ENCODE data around the gene ACSL6. TPM values are rescaled to one million over a fixed set of nuclear protein-coding genes. Genes with fewer than 3 reads are reported as not detected.

ACSL6 gene
- total RNA-seq, 1 experiment from 2014 or later, result 4.8 TPM

DNA sequence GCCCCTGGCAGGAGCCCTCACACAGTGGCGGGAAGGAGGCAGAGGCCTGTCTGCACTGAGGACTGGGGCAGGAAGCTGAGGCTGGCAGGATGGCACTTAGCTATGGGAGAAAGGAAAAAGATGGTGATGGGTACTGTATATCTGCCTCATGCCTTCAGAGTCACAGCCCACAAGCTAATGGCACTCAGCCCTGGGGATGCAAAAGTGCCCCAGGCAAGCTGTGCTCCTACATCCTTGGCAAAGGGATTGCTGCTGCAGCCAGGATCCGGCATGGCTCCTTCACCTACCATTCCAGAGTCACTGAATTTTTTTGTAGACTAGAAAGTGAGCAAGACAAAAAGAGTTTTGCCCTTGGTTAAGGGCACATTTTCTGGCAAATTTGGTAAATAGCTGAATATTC is 8.7 kb downstream of the ACSL6 start:
- Mint-ChIP-seq H3K27ac (no peak overlapping the region), H3K36me3 (no peaks in the 10 kb centered on the region), H3K4me3 (no peak overlapping the region; the same call in 1 of the 2 replicates), H3K27me3 (ENCODE audit: low read depth) (no peaks in the 10 kb centered on the region; the same call in 1 of the 2 replicates), H3K4me1 (peaks cover 36% of the 10 kb centered on the region), H3K9me3 (no peaks in the 10 kb centered on the region)
- TF ChIP-seq ZNF263 (CRISPR knock-in tag; IDR thresholded peaks at IDR 0.05; ENCODE audit: low read depth), result no peak
- TF ChIP-seq MXD4 (CRISPR knock-in tag; IDR thresholded peaks at IDR 0.05; ENCODE audit: borderline replicate concordance), result no peak
- TF ChIP-seq JAZF1 (CRISPR knock-in tag; IDR thresholded peaks at IDR 0.05), result no peak
- TF ChIP-seq ETV6 (CRISPR knock-in tag; IDR thresholded peaks at IDR 0.05), result no peak
- TF ChIP-seq ZNF671 (CRISPR knock-in tag; IDR thresholded peaks at IDR 0.05), result no peak
- no peak for TF ChIP-seq IRF2 (CRISPR knock-in tag; IDR thresholded peaks at IDR 0.05; ENCODE audit: borderline replicate concordance, low read depth)
- TF ChIP-seq CREB1 (CRISPR knock-in tag; IDR thresholded peaks at IDR 0.05), result no peak
- no peak for TF ChIP-seq ZNF219 (CRISPR knock-in tag; IDR thresholded peaks at IDR 0.05; ENCODE audit: borderline replicate concordance)
- no peak for TF ChIP-seq EMX1 (CRISPR knock-in tag; IDR thresholded peaks at IDR 0.05)
- TF ChIP-seq TP53 (CRISPR knock-in tag; IDR thresholded peaks at IDR 0.05), result no peak
- TF ChIP-seq, protein P1, sequence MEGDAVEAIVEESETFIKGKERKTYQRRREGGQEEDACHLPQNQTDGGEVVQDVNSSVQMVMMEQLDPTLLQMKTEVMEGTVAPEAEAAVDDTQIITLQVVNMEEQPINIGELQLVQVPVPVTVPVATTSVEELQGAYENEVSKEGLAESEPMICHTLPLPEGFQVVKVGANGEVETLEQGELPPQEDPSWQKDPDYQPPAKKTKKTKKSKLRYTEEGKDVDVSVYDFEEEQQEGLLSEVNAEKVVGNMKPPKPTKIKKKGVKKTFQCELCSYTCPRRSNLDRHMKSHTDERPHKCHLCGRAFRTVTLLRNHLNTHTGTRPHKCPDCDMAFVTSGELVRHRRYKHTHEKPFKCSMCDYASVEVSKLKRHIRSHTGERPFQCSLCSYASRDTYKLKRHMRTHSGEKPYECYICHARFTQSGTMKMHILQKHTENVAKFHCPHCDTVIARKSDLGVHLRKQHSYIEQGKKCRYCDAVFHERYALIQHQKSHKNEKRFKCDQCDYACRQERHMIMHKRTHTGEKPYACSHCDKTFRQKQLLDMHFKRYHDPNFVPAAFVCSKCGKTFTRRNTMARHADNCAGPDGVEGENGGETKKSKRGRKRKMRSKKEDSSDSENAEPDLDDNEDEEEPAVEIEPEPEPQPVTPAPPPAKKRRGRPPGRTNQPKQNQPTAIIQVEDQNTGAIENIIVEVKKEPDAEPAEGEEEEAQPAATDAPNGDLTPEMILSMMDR (IDR thresholded peaks at IDR 0.05), result no peak
- TF ChIP-seq TEAD1 (CRISPR knock-in tag; IDR thresholded peaks at IDR 0.05), result no peak
- TF ChIP-seq NFATC4 (CRISPR knock-in tag; IDR thresholded peaks at IDR 0.05), result no peak
- TF ChIP-seq, protein P2, sequence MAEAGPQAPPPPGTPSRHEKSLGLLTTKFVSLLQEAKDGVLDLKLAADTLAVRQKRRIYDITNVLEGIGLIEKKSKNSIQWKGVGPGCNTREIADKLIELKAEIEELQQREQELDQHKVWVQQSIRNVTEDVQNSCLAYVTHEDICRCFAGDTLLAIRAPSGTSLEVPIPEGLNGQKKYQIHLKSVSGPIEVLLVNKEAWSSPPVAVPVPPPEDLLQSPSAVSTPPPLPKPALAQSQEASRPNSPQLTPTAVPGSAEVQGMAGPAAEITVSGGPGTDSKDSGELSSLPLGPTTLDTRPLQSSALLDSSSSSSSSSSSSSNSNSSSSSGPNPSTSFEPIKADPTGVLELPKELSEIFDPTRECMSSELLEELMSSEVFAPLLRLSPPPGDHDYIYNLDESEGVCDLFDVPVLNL (CRISPR knock-in tag; IDR thresholded peaks at IDR 0.05; ENCODE audit: borderline replicate concordance, low read depth), result no peak
- TF ChIP-seq, protein P3, sequence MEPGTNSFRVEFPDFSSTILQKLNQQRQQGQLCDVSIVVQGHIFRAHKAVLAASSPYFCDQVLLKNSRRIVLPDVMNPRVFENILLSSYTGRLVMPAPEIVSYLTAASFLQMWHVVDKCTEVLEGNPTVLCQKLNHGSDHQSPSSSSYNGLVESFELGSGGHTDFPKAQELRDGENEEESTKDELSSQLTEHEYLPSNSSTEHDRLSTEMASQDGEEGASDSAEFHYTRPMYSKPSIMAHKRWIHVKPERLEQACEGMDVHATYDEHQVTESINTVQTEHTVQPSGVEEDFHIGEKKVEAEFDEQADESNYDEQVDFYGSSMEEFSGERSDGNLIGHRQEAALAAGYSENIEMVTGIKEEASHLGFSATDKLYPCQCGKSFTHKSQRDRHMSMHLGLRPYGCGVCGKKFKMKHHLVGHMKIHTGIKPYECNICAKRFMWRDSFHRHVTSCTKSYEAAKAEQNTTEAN (CRISPR knock-in tag; IDR thresholded peaks at IDR 0.05), result no peak
- no peak for TF ChIP-seq FOXP1 (CRISPR knock-in tag; IDR thresholded peaks at IDR 0.05; ENCODE audit: borderline replicate concordance)
- POLR2A ChIA-PET, result no interaction called here
- no peak for DNase-seq (ENCODE audit: low spot score)
- CTCF ChIA-PET, result interaction anchor here (1.0 to 2.0 kb wide), 5 partner anchors 11 to 413 kb away, joined by 3 to 11 read pairs (median 7); partner anchors contain the start of gene FNIP1
- no peak for ATAC-seq

DNA sequence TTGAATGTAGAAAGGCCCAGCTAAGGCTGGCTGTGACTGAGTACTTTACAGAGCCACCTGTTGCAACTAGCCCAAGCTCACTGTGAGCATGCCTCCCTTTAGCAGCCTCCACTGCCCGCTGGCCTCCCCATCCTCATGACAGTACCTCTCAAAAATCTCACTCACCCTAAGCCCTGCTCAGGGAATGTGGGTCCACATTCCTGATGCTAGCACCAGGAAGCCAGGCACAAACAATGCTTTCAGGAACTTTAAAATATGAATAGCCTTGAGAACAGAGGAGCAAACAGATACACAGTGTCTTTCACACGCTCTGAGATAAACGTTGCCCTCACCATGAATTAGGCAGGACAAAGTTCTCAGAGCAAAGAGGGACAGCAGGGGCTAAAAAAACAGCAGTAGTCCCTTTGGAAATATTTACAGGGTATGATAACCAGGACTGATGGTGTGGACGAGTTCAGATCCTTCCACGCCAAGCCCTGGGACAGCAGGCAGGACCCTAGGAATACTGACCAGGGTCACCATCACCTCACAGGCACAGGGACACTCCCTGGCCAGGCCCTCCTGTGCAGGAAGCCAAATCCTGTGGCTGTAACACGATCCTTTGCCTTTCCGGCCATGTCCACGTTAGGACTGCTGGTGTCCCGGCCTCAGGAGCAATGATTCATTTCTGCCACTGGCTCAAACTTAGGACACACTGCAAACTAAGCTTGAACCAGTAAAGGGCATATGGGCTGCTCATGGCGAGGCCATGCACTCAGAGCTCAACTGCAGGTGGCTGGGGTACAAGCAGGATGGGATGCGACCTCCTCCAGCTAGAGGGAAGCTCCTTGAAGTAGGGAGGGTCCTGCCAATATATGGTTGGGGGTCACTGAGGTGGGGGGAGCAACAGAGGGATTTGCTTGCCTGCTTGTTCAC is 9.6 kb downstream of the ACSL6 start:
- H3K9me3 Mint-ChIP-seq, result no peaks in the 10 kb centered on the region
- no peak overlapping the region for H3K27ac Mint-ChIP-seq
- ATAC-seq (peak; percentile 12), DNase-seq (ENCODE audit: low spot score) (no peak)
- POLR2A ChIA-PET, result no interaction called here
- peaks cover 36% of the 10 kb centered on the region for H3K4me1 Mint-ChIP-seq
- H3K27me3 Mint-ChIP-seq (ENCODE audit: low read depth), result no peaks in the 10 kb centered on the region; the same call in 1 of the 2 replicates
- CTCF ChIA-PET, result interaction anchor here (1.4 to 2.0 kb wide), 5 partner anchors 10 to 412 kb away, joined by 3 to 11 read pairs (median 7); partner anchors contain the start of gene FNIP1
- H3K4me3 Mint-ChIP-seq, result no peak overlapping the region; the same call in 1 of the 2 replicates
- H3K36me3 Mint-ChIP-seq, result no peaks in the 10 kb centered on the region
- TF ChIP-seq, protein P4, sequence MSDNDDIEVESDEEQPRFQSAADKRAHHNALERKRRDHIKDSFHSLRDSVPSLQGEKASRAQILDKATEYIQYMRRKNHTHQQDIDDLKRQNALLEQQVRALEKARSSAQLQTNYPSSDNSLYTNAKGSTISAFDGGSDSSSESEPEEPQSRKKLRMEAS (CRISPR knock-in tag; IDR thresholded peaks at IDR 0.05), result no peak
- TF ChIP-seq CBFB (CRISPR knock-in tag; IDR thresholded peaks at IDR 0.05; ENCODE audit: low read depth), result no peak
- TF ChIP-seq, protein P5, sequence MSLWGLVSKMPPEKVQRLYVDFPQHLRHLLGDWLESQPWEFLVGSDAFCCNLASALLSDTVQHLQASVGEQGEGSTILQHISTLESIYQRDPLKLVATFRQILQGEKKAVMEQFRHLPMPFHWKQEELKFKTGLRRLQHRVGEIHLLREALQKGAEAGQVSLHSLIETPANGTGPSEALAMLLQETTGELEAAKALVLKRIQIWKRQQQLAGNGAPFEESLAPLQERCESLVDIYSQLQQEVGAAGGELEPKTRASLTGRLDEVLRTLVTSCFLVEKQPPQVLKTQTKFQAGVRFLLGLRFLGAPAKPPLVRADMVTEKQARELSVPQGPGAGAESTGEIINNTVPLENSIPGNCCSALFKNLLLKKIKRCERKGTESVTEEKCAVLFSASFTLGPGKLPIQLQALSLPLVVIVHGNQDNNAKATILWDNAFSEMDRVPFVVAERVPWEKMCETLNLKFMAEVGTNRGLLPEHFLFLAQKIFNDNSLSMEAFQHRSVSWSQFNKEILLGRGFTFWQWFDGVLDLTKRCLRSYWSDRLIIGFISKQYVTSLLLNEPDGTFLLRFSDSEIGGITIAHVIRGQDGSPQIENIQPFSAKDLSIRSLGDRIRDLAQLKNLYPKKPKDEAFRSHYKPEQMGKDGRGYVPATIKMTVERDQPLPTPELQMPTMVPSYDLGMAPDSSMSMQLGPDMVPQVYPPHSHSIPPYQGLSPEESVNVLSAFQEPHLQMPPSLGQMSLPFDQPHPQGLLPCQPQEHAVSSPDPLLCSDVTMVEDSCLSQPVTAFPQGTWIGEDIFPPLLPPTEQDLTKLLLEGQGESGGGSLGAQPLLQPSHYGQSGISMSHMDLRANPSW (CRISPR knock-in tag; conservative IDR thresholded peaks at IDR 0.05; ENCODE audit: low read depth), result no peak
- TF ChIP-seq RELA (CRISPR knock-in tag; IDR thresholded peaks at IDR 0.05; ENCODE audit: borderline replicate concordance), result no peak
- TF ChIP-seq, protein P6, sequence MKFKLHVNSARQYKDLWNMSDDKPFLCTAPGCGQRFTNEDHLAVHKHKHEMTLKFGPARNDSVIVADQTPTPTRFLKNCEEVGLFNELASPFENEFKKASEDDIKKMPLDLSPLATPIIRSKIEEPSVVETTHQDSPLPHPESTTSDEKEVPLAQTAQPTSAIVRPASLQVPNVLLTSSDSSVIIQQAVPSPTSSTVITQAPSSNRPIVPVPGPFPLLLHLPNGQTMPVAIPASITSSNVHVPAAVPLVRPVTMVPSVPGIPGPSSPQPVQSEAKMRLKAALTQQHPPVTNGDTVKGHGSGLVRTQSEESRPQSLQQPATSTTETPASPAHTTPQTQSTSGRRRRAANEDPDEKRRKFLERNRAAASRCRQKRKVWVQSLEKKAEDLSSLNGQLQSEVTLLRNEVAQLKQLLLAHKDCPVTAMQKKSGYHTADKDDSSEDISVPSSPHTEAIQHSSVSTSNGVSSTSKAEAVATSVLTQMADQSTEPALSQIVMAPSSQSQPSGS (CRISPR knock-in tag; IDR thresholded peaks at IDR 0.05; ENCODE audit: borderline replicate concordance, low read depth), result no peak
- no peak for TF ChIP-seq TCF7 (CRISPR knock-in tag; IDR thresholded peaks at IDR 0.05; ENCODE audit: low read depth)
- no peak for TF ChIP-seq MYBL2 (CRISPR knock-in tag; IDR thresholded peaks at IDR 0.05)
- no peak for TF ChIP-seq KAT7 (CRISPR knock-in tag; IDR thresholded peaks at IDR 0.05; ENCODE audit: borderline replicate concordance)
